Glomerular visceral epithelial cell (primary cell): Measurements from ENCODE around the gene HTR3B.
"Not testable (repeated sequence)": the region's sequence is repeated elsewhere in the genome, so short reads cannot be mapped to it uniquely, and the experiment has no call there.

Experiments used
- DNase-seq: peaks from one replicate; pipeline ENCODE4 v3.0.0-alpha.2; 2016; ENCODE audit errors: extremely low spot score

Gene HTR3B

DNA sequence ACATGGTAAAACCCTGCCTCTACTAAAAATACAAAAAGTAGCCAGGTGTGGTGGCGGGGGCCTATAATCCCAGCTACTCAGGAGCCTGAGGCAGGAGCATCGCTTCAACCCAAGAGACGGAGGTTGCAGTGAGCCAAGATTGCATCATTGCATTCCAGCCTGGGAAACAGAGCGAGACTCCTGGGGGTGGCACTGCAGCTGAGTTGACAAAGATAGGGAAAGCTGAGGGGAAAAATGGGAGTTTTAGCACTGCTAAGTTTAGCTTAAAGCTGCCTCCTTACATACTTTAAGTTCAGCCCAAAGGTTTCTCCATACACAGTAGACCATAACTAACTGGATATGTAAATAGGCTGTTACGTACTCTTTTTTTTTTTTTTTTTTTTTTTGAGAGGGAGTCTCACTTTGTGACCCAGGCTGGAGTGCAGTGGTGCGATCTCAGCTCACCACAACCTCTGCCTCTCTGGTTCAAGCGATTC is 20.2 kb upstream of the HTR3B start:
- peak; percentile 38 for DNase-seq

DNA sequence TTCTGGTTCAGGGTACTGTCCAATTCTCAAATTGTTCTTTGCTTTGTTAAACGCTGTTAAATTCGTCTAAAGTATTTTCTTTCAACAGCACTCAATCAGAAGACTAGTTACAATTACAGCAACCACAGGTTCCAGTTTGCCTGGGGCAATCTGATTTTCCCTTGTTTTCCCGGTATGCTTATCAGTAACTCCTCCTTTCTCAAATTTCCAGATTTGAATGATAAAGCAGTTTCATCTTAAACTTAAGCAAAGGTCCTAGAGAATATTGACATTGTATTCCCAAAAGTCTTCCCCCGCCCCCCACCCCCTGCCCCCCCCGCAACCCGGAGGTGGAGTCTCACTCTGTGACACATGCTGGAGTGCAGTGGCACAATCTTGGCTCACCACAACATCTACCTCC is 18.7 kb upstream of the HTR3B start:
- DNase-seq: no peak

DNA sequence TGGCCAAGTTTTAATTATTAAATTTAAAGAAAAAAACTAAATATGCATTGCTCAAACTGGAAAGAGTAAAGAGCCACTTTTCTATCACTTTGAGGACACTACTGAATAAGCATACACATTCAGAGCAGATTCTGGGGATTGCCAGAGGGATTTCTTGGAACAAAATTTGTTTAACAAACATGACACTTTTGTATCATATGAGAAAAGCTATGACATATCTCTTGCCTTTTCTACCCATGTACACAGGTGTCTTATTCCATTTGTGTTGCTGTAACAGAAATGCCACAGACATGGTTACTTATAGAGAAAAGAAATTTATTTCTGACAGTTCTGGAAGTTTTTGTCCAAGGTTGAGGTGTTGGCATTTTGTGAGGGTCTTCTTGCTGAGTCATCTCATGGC is 15.7 kb upstream of the HTR3B start:
- no peak for DNase-seq

DNA sequence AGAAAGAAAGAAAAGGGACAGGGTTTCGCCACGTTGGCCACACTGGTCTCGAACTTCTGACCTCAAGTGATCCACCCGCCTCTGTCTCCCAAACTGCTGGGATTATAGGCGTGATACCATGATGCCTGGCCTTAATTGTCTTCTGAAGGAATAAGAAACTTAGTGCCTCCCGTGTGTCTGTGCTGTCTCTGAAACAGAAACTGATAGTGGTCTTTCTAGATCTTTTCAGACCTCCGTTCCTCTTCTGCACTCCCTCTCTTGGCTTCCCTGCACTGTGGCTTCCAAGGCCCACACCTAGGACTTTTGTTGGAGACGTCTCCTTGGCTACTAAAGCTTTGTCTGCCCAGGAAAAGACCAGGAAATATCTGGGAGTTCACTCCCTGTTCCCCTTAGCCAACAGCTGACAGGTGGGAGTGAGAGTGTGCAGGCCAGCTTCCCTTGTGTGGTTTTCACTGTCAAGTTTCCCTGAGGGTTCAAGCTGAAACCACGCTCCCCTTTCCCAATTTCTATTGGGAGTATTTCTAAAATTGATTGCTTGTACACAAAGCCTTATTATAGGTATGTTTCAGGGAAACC is 10.1 kb upstream of the HTR3B start:
- DNase-seq: no peak

DNA sequence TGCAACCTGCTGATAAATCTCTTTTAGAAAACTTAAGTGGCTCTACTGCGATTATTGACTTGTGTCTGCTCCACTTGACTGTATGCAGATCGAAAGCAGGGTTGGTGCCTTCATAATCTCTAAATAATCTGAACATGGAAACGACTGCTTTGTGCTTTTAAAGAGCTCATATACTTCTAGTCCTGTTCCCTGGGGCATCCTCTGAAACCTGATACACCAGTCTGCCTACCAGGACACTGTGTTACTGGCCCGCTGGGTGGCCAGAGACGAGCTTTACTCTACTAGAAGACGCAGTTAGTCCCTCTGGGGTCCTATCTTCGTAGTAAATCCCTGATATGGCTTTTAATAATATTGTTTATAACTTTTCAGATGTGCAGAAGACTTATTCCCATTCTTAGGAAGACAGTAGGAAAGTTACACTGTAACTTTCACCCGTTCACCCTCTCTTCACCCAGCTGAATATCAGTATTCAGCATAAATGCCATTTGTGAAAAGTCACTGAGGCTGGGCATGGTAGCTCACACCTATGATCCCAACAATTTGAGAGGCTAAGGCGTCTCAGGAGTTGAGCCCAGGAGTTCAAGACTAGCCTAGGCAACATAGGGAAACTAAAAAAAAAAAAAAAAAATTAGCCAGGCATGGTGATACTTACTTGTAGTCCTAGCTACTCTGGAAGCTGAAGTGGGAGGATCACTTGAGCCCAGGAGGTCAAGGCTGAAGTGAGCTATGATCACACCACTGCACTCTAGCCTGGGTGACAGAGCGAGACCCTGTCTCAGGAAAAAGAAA is 9.0 kb upstream of the HTR3B start:
- DNase-seq: no peak

DNA sequence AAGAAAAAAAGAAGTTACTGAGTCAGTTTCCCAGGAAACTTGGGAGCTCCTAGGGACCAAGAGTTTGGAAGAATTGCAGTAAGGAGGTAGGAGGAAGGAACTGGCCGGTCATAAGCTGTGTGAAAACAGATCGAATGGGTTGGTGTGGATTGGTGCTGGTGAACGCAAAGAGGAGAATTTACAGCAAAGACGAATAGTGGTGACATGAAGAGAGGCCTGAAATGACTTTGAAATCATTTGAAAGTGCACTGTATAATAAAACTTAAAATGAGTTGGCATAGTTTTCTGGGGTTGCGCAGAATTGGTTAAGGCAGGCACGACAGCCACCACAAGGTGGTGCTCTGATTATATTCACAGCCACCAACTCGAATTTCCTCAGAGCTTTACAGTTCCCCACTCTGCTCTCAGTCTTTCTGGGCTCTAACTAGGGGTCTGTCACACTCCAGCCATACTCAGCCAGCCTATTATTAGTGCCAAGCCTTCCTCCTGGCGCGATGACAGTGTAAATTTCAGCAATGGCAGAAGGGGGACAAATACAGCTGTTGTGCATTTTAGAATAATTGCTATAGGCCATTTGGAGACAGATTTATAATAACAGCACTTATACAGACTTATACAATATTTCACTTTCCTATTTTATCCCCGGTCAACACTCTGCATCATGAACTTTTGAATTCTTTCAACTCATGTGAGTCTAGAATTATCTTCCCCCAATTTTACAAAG is 8.3 kb upstream of the HTR3B start:
- DNase-seq: peak; percentile 21

DNA sequence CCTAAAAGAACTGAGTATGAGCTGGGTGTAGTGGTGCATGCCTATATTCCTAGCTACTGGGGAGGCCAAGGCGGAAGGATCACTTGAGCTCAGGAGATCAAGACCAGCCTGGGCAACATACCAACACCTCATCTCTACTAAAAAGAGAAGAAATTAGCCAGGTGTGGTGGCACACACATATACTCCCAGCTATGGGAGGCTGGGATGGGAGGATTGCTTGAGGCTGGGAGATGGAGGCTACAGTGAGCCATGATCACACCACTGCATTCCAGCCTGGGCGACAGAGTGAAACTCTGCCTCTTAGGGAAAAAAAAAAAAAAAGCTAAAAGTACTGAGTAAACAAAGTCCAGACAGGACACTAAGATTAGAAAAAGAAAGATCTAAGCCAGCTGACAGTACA is 3.5 kb upstream of the HTR3B start:
- DNase-seq: no peak

DNA sequence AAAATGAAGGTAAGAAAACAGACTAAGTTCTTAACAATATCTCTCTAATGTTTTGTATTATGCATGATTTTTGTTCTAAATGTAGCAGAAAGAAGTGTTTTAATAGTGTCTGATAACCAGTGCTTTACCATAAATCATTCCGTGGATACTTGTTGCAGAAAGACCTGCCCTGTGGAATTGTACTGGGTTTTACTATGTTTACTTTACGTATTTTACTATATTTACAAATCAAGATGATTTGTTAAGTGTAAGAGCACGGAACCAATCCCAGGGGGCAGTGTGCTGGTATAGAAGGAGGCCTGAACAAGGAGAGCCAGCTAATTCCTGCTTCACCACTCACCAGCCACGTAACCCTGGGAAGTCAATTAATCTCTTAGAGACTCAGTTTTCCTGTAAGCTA is 1.4 kb downstream of the HTR3B start:
- DNase-seq: no peak

DNA sequence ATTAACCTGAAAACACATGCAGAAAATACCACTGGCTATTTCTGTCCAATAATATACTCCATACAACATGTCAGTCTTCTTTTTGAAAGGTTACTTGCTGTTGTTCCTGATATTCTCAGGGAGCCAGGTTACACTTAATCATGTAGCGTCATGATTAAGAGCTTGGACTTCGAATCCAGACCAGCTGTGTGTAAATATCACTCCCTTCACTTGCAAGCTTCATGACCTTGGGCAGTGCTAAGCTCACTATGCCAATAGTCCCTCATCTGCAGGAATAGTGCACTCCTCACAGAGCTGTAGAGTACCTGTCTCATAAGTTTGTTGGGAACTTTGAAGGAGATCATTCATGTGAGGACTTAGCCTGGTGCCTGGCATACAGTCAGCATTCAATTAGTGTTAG is 1.9 kb downstream of the HTR3B start:
- DNase-seq: no peak

DNA sequence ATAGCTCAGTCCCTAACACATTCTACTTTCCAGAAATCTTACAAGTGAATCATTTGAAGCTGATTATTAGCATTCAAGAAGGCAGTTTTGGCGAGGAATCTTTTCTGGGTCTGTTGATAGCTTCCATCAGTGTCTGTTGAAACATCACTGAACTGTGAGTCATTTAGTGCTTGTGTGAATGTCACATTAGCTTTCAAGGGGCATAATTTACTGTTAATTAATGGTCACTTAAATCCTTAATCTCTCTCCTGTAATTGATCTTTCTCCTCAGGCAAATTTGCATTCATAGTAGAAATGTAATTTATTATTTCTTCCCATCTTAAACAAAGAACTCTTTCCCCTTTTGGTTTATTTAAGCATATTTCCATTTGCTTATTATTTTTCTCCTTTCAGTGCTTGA is 2.6 kb downstream of the HTR3B start:
- no peak for DNase-seq

DNA sequence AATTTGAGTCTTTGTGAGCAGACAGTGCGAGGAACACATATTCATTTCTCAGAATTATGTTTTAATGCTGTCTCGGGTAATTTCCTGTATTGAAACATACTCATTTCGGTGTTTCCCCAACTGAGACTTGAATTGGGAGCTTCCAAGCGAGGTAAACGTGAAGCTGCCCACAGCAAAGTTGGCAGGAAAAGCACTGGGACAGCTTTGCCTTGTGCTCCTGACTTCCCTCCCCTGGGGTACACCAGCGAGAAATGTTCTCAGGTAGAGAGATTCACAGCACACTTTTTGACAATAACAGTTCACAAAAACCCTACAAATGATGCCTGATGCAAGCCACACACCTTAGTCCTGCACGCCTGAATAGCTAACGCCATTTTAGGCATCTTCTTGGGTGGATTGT is 3.1 kb downstream of the HTR3B start:
- DNase-seq: no peak

DNA sequence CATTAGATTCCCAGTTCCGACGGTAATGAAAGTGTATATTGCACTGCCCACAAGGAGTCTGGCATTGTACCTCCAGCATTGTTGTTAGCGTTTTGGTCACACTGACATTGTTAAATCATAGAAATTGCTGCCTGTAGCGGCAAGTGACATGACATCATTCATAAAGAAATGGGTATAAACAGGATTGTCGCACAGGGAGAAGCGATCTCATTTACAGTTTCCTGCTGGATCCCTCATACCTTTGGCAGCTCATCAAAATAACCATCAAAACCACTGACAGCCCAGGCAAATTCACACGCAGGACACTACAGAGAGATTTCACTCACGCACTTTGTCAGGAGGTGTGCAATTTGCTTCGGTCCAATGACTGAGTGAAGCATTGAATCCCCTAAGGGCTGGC is 3.5 kb downstream of the HTR3B start:
- no peak for DNase-seq

DNA sequence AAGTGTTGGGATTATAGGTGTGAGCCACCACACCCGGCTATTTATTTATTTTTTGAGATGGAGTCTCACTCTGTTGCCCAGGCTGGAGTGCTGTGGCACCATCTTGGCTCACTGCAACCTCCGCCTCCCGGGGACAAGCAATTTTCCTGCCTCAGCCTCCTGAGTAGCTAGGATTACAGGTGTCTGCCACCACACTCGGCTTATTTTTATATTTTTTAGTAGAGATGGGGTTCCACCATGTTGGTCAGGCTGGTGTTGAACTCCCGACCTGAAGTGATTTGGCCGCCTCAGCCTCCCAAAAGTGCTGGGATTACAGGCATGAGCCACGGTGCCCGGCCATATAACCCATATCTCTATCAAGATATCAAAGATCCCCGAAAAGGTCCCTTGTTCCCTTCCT is 6.9 kb downstream of the HTR3B start:
- not testable (repeated sequence) for DNase-seq

DNA sequence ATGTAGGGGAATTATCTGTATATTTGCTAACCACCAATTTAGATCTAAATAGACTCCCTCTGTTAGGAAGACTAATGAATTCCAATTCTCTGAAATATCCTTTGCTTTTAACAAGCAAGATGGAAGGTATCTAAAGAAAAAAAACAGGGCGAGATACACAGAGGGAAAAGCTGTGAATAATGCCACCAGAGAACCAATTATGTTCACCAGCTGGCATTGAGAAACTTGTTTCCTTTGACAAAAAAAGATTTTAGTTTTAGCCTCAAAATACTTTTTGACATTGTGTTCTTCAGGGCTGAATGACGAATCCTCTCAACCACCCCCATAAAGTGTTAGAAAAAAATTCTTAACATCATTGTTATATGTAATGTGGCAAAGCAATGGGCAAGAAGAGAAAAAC is 19.0 kb downstream of the HTR3B start:
- DNase-seq: no peak

DNA sequence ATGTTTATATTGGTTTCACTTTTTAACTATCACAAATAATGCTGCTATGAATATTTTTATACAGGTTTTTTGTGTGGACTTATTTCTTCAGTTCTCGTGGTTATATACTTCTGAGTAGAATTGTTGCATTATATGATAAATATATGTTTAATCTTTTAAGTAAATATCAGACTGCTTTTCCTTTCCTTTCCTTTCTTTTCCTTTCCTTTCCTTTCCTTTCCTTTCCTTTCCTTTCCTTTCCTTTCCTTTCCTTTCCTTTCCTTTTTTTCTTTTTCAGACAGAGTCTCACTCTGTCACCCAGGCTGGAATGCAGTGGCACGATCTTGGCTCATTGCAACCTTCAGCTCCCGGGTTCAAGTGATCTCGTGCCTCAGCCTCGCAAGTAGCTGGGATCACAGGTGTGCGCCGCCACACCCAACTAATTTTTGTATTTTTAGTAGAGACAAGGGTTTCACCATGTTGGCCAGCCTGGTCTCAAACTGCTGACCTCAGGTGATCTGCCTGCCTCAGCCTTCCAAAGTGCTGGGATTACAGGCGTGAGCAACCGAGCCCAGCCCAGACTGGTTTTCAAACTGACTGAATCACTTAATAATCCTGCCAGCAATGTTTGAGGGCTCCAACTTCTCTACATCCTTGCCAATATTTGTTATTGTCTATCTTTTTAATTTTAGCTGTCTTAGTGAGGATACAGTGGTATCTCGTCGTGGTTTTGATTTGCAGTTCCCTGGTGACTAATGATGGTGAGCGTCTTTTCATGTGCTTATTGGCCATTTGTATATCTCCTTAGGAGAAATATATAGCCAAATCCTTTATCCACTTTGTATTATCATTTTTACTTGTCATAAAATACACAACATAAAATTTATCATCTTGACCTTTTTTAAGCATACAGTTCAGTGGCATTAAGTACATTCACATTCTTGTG is 21.9 kb downstream of the HTR3B start:
- no peak for DNase-seq

DNA sequence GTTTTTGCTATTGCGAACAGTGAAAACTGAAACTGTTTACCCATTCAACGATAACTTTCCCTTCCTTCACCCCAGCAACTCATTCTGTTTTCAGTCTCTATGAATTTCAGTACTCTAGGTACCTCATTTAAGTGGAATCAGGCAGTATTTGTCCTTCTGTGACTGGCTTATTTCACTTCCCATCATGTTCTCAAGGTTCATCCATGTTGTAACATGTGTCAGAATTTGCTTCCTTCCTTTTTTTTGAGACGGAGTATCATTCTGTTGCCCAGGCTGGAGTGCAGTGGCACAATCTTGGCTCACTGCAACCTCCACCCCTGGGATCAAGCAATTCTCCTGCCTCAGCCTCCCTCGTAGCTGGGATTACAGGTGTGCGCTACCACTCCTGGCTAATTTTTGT is 23.7 kb downstream of the HTR3B start:
- no peak for DNase-seq

DNA sequence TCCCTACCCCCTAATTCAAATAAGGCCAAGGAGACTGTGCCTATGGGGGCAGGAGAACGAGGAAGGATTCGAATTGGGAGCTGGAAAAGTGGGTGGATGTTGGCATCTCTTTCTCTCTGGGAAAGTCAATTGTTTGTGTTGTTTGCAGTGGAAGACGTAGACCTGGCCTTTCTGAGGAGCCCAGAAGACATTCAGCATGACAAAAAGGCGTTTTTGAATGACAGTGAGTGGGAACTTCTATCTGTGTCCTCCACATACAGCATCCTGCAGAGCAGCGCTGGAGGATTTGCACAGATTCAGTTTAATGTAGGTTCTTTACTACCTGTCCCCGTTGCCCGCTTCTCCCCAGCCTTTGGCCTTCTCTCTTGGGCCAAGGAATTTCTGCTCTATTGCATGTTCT is 28.2 kb downstream of the HTR3B start:
- DNase-seq: no peak

DNA sequence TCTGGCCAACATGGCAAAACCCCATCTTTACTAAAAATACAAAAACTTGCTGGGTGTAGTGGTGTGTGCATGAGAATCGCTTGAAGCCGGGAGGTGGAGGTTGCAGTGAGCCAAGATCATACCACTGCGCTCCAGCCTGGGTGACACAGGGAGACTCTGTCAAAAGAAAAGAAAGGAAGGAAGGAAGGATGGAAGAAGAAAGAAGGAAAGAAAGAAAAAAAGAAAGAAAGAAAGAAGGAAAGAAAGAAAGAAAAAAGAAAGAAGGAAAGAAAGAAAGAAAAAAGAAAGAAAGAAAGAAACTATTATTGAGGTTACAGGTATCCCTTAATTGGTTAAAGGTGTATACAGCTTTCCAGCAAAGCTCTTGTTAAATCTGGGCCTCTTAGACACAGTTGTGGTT is 29.6 kb downstream of the HTR3B start:
- not testable (repeated sequence) for DNase-seq

DNA sequence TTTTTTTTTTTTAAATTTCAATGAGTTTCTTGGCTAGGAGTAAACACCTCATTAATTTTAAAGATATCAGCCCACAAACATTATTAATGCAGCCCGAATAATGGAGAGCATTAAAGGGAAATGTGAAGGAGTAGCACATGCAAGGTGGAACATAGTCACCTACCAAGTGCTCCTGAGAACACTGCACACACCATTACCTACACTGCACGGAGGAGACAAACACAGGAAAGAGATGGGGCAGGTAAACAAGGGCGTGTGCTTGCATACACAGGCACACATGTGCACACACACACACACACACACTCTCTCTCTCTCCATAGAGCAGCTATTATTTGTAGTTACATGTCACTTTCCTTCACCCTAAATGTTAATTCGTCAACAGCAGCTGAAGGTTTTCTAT is 30.2 kb downstream of the HTR3B start:
- no peak for DNase-seq

DNA sequence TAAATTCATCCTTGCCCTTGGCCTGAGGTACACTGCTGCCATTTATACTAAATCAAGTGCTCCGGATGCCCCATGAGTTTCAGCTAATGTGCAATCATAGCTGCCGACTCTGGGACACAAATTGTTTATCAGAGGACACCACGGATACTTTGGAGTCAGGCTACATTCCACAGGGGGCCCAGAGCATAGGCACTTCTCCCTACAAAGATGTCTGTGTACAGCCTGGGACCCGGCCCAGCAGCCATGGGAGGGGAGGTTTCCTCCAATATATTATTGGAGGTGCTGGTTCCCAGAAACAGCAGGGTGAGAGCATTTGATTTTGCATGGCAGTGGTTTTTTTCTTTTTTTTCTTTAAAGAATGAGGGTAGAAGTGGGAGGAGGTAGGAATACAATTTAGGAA is 31.3 kb downstream of the HTR3B start:
- DNase-seq: no peak

DNA sequence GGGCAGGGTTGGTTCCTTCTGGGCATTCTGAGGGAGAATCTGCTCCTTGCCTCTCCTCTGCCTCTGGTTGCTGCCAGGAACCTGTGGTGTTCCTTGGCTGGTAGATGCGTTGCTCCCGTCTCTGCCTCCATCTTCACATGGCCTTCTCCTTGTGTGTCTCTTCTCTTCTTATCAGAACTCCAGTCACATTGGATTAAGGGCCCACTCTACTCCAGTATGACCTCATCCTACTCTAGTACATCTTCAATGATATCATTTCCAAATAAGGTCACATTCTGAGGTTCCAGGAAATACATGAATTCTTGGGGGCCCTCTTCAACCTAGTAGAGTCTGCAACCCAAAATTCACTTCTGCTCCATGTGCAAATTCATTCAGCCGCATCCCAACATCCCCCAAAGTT is 33.3 kb downstream of the HTR3B start:
- no peak for DNase-seq

DNA sequence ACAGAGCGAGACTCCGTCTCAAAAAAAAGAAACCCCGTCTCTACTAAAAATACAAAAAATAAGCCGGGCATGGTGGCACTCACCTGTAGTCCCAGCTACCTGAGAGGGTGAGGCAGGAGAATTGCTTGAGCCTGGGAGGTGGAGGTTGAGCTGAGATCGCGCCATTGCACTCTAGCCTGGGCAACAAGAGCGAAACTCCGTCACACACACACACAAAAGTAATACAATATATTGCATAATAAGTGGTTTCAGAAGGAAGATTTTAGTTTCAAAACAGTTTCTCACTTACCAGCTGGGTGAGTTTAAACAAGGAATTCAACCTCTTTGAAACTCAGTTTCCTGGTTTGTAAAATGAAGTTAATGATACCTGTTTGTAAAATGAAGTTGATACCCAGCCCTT is 37.7 kb downstream of the HTR3B start:
- no peak for DNase-seq
